Spinal cord (tissue), 10 donors: ENCODE measurements around the gene KIF23. TPM values are rescaled to one million over a fixed set of nuclear protein-coding genes. Genes with fewer than 3 reads are reported as not detected.

ENCODE experiments used
- DNase-seq, 6 donors: peaks; one replicate each; pipeline versions ENCODE4 v3.0.0 to v3.0.0-alpha.2; 2013 to 2015; ENCODE audit warnings: low spot score in 6 of 6, low read depth in 4 of 6
- H3K27ac ChIP-seq: one replicate; pipeline ENCODE4 v1.5.1; 2013; ENCODE audit warnings: low read depth, low read length, control low read depth
- H3K27me3 ChIP-seq: one replicate; pipeline ENCODE4 v1.6.1; 2013; ENCODE audit warnings: low read length; ENCODE audit not compliant: control insufficient read depth, insufficient read depth
- H3K36me3 ChIP-seq: one replicate; pipeline ENCODE4 v1.6.1; 2013; ENCODE audit warnings: low read length; ENCODE audit not compliant: control insufficient read depth, insufficient read depth
- H3K4me1 ChIP-seq: one replicate; pipeline ENCODE4 v1.6.1; 2013; ENCODE audit warnings: low read length; ENCODE audit not compliant: control insufficient read depth, insufficient read depth
- H3K4me3 ChIP-seq: one replicate; pipeline ENCODE4 v1.5.1; 2013; ENCODE audit warnings: low read depth, low read length, control low read depth
- H3K9me3 ChIP-seq: one replicate; pipeline ENCODE4 v1.6.1; 2013; ENCODE audit warnings: low read length; ENCODE audit not compliant: control insufficient read depth, insufficient read depth
- WGBS: methylation state at CpG from one replicate; pipeline ENCODE4 v1.1.5; 2013; ENCODE audit warnings: missing lambda C conversion rate; ENCODE audit not compliant: insufficient coverage; 5-methylcytosine and 5-hydroxymethylcytosine counted together
- polyA plus RNA-seq, 2 donors: library from polyadenylated mRNA; unstranded; fragments of 120-200 nt; gene quantifications; one replicate each; pipeline ENCODE4 v1.2.1, GENCODE V29; 2013; ENCODE audit not compliant: insufficient read length in 2 of 2
- total RNA-seq, 2 donors: library from RNA; depleted of rRNA in 1 of 2; stranded (reverse); fragments of 120-200 nt in 1 of 2; fragments of >200 nt in 1 of 2; gene quantifications; one replicate each; pipeline versions ENCODE4 v1.2.3 to v1.2.4, GENCODE V29; 2013 to 2014
- donor health status: healthy.

Gene KIF23
- total and polyA plus RNA-seq, 4 donors, result 13.0 to 21.0 (median 13.4) TPM

GRCh38 chr15:69424001-69424400 is 9.9 kb downstream of the KIF23 start:
- Histone ChIP-seq H3K9me3 (no peaks in the 10 kb centered on the region), H3K36me3 (peaks cover 4% of the 10 kb centered on the region), H3K27me3 (no peaks in the 10 kb centered on the region), H3K27ac (no peak overlapping the region), H3K4me3 (no peak overlapping the region), H3K4me1 (no peaks in the 10 kb centered on the region)
- WGBS, result no CpG with 5 or more reads among the region's 2 CpGs
- DNase-seq, result no peak

GRCh38 chr15:69424748-69425413 is 10.7 kb downstream of the KIF23 start:
- no CpG with 5 or more reads among the region's 1 CpG for WGBS
- Histone ChIP-seq H3K4me1 (no peaks in the 10 kb centered on the region), H3K27me3 (no peaks in the 10 kb centered on the region), H3K27ac (no peak overlapping the region), H3K9me3 (no peaks in the 10 kb centered on the region), H3K36me3 (peaks cover 6% of the 10 kb centered on the region), H3K4me3 (no peak overlapping the region)
- DNase-seq, result no peak

GRCh38 chr15:69433831-69434230 is 19.7 kb downstream of the KIF23 start:
- peaks cover 7% of the 10 kb centered on the region for H3K36me3 ChIP-seq
- no peaks in the 10 kb centered on the region for H3K4me1 ChIP-seq
- no CpG with 5 or more reads among the region's 1 CpG for WGBS
- no peak overlapping the region for H3K4me3 ChIP-seq
- no peaks in the 10 kb centered on the region for H3K27me3 ChIP-seq
- H3K9me3 ChIP-seq, result no peaks in the 10 kb centered on the region
- DNase-seq, result no peak
- H3K27ac ChIP-seq, result no peak overlapping the region

GRCh38 chr15:69434238-69434637 is 20.1 kb downstream of the KIF23 start:
- WGBS, result 100% methylated on average over 3 of the region's 5 CpGs

GRCh38 chr15:69434679-69435078 is 20.5 kb downstream of the KIF23 start:
- peaks cover 6% of the 10 kb centered on the region for H3K36me3 ChIP-seq
- WGBS, result 79% methylated on average over 13 of the region's 18 CpGs
- DNase-seq, result no peak
- H3K4me3 ChIP-seq, result no peak overlapping the region
- no peaks in the 10 kb centered on the region for H3K4me1 ChIP-seq
- no peaks in the 10 kb centered on the region for H3K27me3 ChIP-seq
- H3K27ac ChIP-seq, result no peak overlapping the region
- no peaks in the 10 kb centered on the region for H3K9me3 ChIP-seq

More at GRCh38 chr15:69434238-69434637, 20.1 kb downstream of the KIF23 start:
- peaks cover 7% of the 10 kb centered on the region for H3K36me3 ChIP-seq
- DNase-seq, result no peak
- H3K9me3 ChIP-seq, result no peaks in the 10 kb centered on the region
- H3K27ac ChIP-seq, result no peak overlapping the region
- no peaks in the 10 kb centered on the region for H3K4me1 ChIP-seq
- H3K27me3 ChIP-seq, result no peaks in the 10 kb centered on the region
- no peak overlapping the region for H3K4me3 ChIP-seq

- Histone ChIP-seq H3K4me1 (no peaks in the 10 kb centered on the region), H3K9me3 (no peaks in the 10 kb centered on the region), H3K27ac (no peak overlapping the region), H3K27me3 (no peaks in the 10 kb centered on the region), H3K36me3 (peaks cover 4% of the 10 kb centered on the region), H3K4me3 (no peak overlapping the region)
- DNase-seq, result no peak
- WGBS, result no CpG with 5 or more reads among the region's 4 CpGs
These were observed 21.8 kb downstream of the KIF23 start for GRCh38 chr15:69435985-69436384.

- H3K36me3 ChIP-seq, result peaks cover 4% of the 10 kb centered on the region
- H3K4me1 ChIP-seq, result no peaks in the 10 kb centered on the region
- no peaks in the 10 kb centered on the region for H3K27me3 ChIP-seq
- 100% methylated on average over 1 of the region's 4 CpGs for WGBS
- no peak overlapping the region for H3K4me3 ChIP-seq
- no peak overlapping the region for H3K27ac ChIP-seq
- no peaks in the 10 kb centered on the region for H3K9me3 ChIP-seq
- no peak for DNase-seq
These were observed 22.8 kb downstream of the KIF23 start for GRCh38 chr15:69436951-69437350.

- H3K27me3 ChIP-seq, result no peaks in the 10 kb centered on the region
- WGBS, result 90% methylated on average over 2 of the region's 4 CpGs
- no peak for DNase-seq
- H3K4me3 ChIP-seq, result no peak overlapping the region
- peaks cover 3% of the 10 kb centered on the region for H3K36me3 ChIP-seq
- no peaks in the 10 kb centered on the region for H3K4me1 ChIP-seq
- no peaks in the 10 kb centered on the region for H3K9me3 ChIP-seq
- H3K27ac ChIP-seq, result no peak overlapping the region
These were observed 25.5 kb downstream of the KIF23 start for GRCh38 chr15:69439623-69440022.

GRCh38 chr15:69443032-69443611 is 29.0 kb downstream of the KIF23 start:
- Histone ChIP-seq H3K4me3 (no peak overlapping the region), H3K4me1 (no peaks in the 10 kb centered on the region), H3K27me3 (no peaks in the 10 kb centered on the region), H3K27ac (no peak overlapping the region), H3K36me3 (no peaks in the 10 kb centered on the region), H3K9me3 (no peaks in the 10 kb centered on the region)
- 100% methylated on average over 2 of the region's 5 CpGs for WGBS
- no peak for DNase-seq

GRCh38 chr15:69444686-69445085 is 30.5 kb downstream of the KIF23 start:
- DNase-seq, result no peak
- no peak overlapping the region for H3K4me3 ChIP-seq
- WGBS, result 93% methylated on average over 3 of the region's 7 CpGs
- no peaks in the 10 kb centered on the region for H3K27me3 ChIP-seq
- no peaks in the 10 kb centered on the region for H3K4me1 ChIP-seq
- H3K9me3 ChIP-seq, result no peaks in the 10 kb centered on the region
- no peak overlapping the region for H3K27ac ChIP-seq
- no peaks in the 10 kb centered on the region for H3K36me3 ChIP-seq
